Liver (tissue), 9 donors: ENCODE data around the gene SNIP1. TPM values are rescaled to one million over a fixed set of nuclear protein-coding genes. Genes with fewer than 3 reads are reported as not detected.
"Not testable (repeated sequence)": the region's sequence is repeated elsewhere in the genome, so short reads cannot be mapped to it uniquely, and the experiment has no call there.

Experiments used
- DNase-seq: peaks from one replicate; pipeline ENCODE4 v3.0.0-alpha.2; 2017; ENCODE audit warnings: low spot score
- H3K27ac ChIP-seq, 2 donors: one replicate each; pipeline ENCODE4 v1.7.0; 2013; ENCODE audit warnings: inconsistent platforms in 2 of 2, low read length in 2 of 2, control low read depth in 1 of 2, low read depth in 1 of 2, mild to moderate bottlenecking in 1 of 2
- H3K27me3 ChIP-seq, 4 donors: one replicate each; pipeline versions ENCODE4 v1.6.1 to v1.7.0; 2013; ENCODE audit warnings: low read length in 3 of 4, inconsistent platforms in 1 of 4, mild to moderate bottlenecking in 1 of 4, moderate library complexity in 1 of 4; ENCODE audit not compliant: control insufficient read depth in 4 of 4, insufficient read depth in 4 of 4
- H3K36me3 ChIP-seq, 4 donors: one replicate each; pipeline versions ENCODE4 v1.6.1 to v1.7.0; 2013; ENCODE audit warnings: low read length in 3 of 4, mild to moderate bottlenecking in 3 of 4, low read depth in 1 of 4, moderate library complexity in 1 of 4; ENCODE audit not compliant: control insufficient read depth in 4 of 4, insufficient read depth in 3 of 4
- H3K4me1 ChIP-seq, 4 donors: one replicate each; pipeline versions ENCODE4 v1.6.1 to v1.7.0; 2013; ENCODE audit warnings: low read length in 3 of 4, mild to moderate bottlenecking in 3 of 4, moderate library complexity in 1 of 4; ENCODE audit not compliant: control insufficient read depth in 4 of 4, insufficient read depth in 4 of 4
- H3K4me3 ChIP-seq, 3 donors: one replicate each; pipeline versions ENCODE4 v1.6.1 to v1.7.0; 2013; ENCODE audit warnings: low read length in 3 of 3, control low read depth in 1 of 3, low read depth in 1 of 3, mild to moderate bottlenecking in 1 of 3
- H3K9ac ChIP-seq, 2 donors: one replicate each; pipeline ENCODE4 v1.7.0; 2013; ENCODE audit warnings: low read length in 2 of 2, mild to moderate bottlenecking in 2 of 2, moderate library complexity in 2 of 2, control low read depth in 1 of 2, low read depth in 1 of 2
- H3K9me3 ChIP-seq, 4 donors: one replicate each; pipeline versions ENCODE4 v1.6.1 to v1.7.0; 2013; ENCODE audit warnings: low read length in 3 of 4; ENCODE audit not compliant: control insufficient read depth in 4 of 4
- ATF3 ChIP-seq: IDR thresholded peaks from 2 replicates; pipeline ENCODE4 v1.6.1; 2016; ENCODE audit warnings: antibody characterized with exemption
- EGR1 ChIP-seq, 2 donors: IDR thresholded peaks; 2 replicates each; pipeline ENCODE4 v1.6.1; 2016 to 2018; ENCODE audit warnings: antibody characterized with exemption in 2 of 2, low read depth in 2 of 2
- FOXA1 ChIP-seq: IDR thresholded peaks from 2 replicates; pipeline ENCODE4 v1.6.1; 2016; ENCODE audit warnings: antibody characterized with exemption
- FOXA2 ChIP-seq: IDR thresholded peaks from 2 replicates; pipeline ENCODE4 v1.6.1; 2016; ENCODE audit warnings: antibody characterized with exemption
- GABPA ChIP-seq, 2 donors: IDR thresholded peaks in 1 of 2; conservative IDR thresholded peaks in 1 of 2; 2 replicates each; pipeline ENCODE4 v1.6.1; 2016; ENCODE audit warnings: antibody characterized with exemption in 2 of 2, mild to moderate bottlenecking in 1 of 2, moderate library complexity in 1 of 2
- HNF4A ChIP-seq, 2 donors: conservative IDR thresholded peaks; 2 replicates each; pipeline ENCODE4 v1.6.1; 2016; ENCODE audit warnings: antibody characterized with exemption in 2 of 2, mild to moderate bottlenecking in 2 of 2
- HNF4G ChIP-seq: IDR thresholded peaks from 2 replicates; pipeline ENCODE4 v1.6.1; 2016; ENCODE audit warnings: antibody characterized with exemption
- JUND ChIP-seq, 2 donors: IDR thresholded peaks; 2 replicates each; pipeline ENCODE4 v1.6.1; 2016; ENCODE audit warnings: antibody characterized with exemption in 2 of 2
- NR2F2 ChIP-seq: IDR thresholded peaks from 2 replicates; pipeline ENCODE4 v1.6.1; 2016; ENCODE audit warnings: antibody characterized with exemption
- RAD21 ChIP-seq, 2 donors: IDR thresholded peaks; 2 replicates each; pipeline ENCODE4 v1.6.1; 2016; ENCODE audit warnings: antibody characterized with exemption in 2 of 2, mild to moderate bottlenecking in 2 of 2
- REST ChIP-seq: IDR thresholded peaks from 2 replicates; pipeline ENCODE4 v1.6.1; 2016; ENCODE audit warnings: antibody characterized with exemption, mild to moderate bottlenecking
- RXRA ChIP-seq, 2 donors: IDR thresholded peaks; 2 replicates each; pipeline ENCODE4 v1.6.1; 2017 to 2018; ENCODE audit warnings: antibody characterized with exemption in 2 of 2, mild to moderate bottlenecking in 1 of 2
- SP1 ChIP-seq: IDR thresholded peaks from 2 replicates; pipeline ENCODE4 v1.6.1; 2018; ENCODE audit warnings: antibody characterized with exemption, mild to moderate bottlenecking
- TAF1 ChIP-seq: conservative IDR thresholded peaks from 2 replicates; pipeline ENCODE4 v1.6.1; 2016; ENCODE audit warnings: antibody characterized with exemption, mild to moderate bottlenecking
- WGBS: extraction: QIAGEN DNeasy Blood & Tissue Kit; methylation state at CpG from one replicate; pipeline ENCODE4 v1.1.7; 2013; 5-methylcytosine and 5-hydroxymethylcytosine counted together
- polyA plus RNA-seq, 2 donors: library from polyadenylated mRNA; stranded (reverse) in 1 of 2; unstranded in 1 of 2; fragments of 200-250 nt in 1 of 2; fragments of >200 nt in 1 of 2; fragmentation: Nextera tagmentation in 1 of 2; extraction: Ambion mirVana in 1 of 2; gene quantifications; one replicate each; pipeline versions ENCODE4 v1.2.1 to v1.2.3, GENCODE V29; 2013 to 2015
- total RNA-seq, 2 donors: library from RNA; depleted of rRNA; stranded (reverse); fragments of >200 nt; gene quantifications; one replicate each; pipeline ENCODE4 v1.2.3, GENCODE V29; 2014
- TF ChIP-seq, protein P1 (sequence below): IDR thresholded peaks from 2 replicates; pipeline ENCODE4 v1.6.1; 2016; ENCODE audit warnings: antibody characterized with exemption
- TF ChIP-seq, protein P2 (sequence below): fragments of 150-350 bp; IDR thresholded peaks from 2 replicates; pipeline ENCODE4 v1.5.1; 2017; ENCODE audit warnings: improper control_type of control experiment, low read depth, low read length; ENCODE audit not compliant: missing input control
- donor health status: healthy.
- donor health status: healthy.
- donor health status: healthy.
- donor health status: healthy.
- donor health status: healthy.

Gene SNIP1
- total and polyA plus RNA-seq, 4 donors = 1.8 to 9.7 (median 5.3) TPM

GRCh38 chr1:37532418-37533156, 21.5 kb downstream of the SNIP1 start:
- peak overlapping the region; percentile 73 to 84 for H3K27ac ChIP-seq
- not testable (repeated sequence) for H3K27me3 ChIP-seq, H3K9me3 ChIP-seq, DNase-seq, H3K36me3 ChIP-seq, H3K4me3 ChIP-seq
- peak in 1 of 2 donors; percentile 69 for TF ChIP-seq JUND (IDR thresholded peaks at IDR 0.05)
- TF ChIP-seq HNF4A (conservative IDR thresholded peaks at IDR 0.05) = peak; percentile 63 to 67
- peak in 1 of 2 donors; percentile 56 for TF ChIP-seq RXRA (IDR thresholded peaks at IDR 0.05)
- peak; percentile 51 for TF ChIP-seq SP1
- peak overlapping the region in 1 of 2 donors; percentile 51 for H3K9ac ChIP-seq
- 87% methylated on average over 4 of the region's 4 CpGs for WGBS
- peaks cover 0 to 19% (median 2%) of the 10 kb centered on the region in 4 donors for H3K4me1 ChIP-seq

DNA sequence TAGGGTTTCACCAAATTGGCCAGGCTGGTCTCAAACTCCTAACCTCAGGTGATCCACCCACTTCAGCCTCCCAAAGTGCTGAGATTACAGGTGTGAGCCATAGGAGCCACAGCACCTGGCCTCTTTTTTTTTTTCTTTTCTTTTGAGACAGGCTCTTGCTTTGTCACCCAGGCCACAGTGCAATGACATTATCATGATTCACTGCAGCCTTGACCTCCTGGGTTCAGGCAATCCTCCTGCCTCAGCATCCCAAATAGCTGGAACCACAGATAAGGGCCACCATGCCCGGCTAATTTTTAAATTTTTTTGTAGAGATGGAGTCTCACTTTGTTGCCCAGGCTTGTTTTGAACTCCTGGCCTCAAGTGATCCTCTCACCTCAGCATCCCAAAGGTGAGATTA, 24.2 kb downstream of the SNIP1 start:
- not testable (repeated sequence) for DNase-seq, H3K27ac ChIP-seq, H3K36me3 ChIP-seq, H3K9ac ChIP-seq, H3K4me3 ChIP-seq, H3K27me3 ChIP-seq, H3K4me1 ChIP-seq, H3K9me3 ChIP-seq
- 72% methylated on average over 1 of the region's 1 CpG for WGBS

GRCh38 chr1:37519613-37520012, 34.5 kb downstream of the SNIP1 start:
- TF ChIP-seq JUND (IDR thresholded peaks at IDR 0.05) (no peak), RAD21 (IDR thresholded peaks at IDR 0.05) (no peak), HNF4G (no peak), FOXA1 (no peak), REST (no peak), TAF1 (no peak), NR2F2 (no peak), FOXA2 (no peak), ATF3 (no peak), GABPA (IDR thresholded peaks at IDR 0.05 in 1 of 2, conservative IDR thresholded peaks at IDR 0.05 in 1 of 2) (no peak), EGR1 (IDR thresholded peaks at IDR 0.05; ENCODE audit: low read depth in 2 of 2) (no peak), RXRA (IDR thresholded peaks at IDR 0.05) (no peak)
- TF ChIP-seq, protein P1, sequence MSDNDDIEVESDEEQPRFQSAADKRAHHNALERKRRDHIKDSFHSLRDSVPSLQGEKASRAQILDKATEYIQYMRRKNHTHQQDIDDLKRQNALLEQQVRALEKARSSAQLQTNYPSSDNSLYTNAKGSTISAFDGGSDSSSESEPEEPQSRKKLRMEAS = no peak
- TF ChIP-seq, protein P2, sequence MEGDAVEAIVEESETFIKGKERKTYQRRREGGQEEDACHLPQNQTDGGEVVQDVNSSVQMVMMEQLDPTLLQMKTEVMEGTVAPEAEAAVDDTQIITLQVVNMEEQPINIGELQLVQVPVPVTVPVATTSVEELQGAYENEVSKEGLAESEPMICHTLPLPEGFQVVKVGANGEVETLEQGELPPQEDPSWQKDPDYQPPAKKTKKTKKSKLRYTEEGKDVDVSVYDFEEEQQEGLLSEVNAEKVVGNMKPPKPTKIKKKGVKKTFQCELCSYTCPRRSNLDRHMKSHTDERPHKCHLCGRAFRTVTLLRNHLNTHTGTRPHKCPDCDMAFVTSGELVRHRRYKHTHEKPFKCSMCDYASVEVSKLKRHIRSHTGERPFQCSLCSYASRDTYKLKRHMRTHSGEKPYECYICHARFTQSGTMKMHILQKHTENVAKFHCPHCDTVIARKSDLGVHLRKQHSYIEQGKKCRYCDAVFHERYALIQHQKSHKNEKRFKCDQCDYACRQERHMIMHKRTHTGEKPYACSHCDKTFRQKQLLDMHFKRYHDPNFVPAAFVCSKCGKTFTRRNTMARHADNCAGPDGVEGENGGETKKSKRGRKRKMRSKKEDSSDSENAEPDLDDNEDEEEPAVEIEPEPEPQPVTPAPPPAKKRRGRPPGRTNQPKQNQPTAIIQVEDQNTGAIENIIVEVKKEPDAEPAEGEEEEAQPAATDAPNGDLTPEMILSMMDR = no peak
- Histone ChIP-seq H3K9me3 (no peaks in the 10 kb centered on the region), H3K4me1 (peaks cover 0 to 7% (median 2%) of the 10 kb centered on the region in 4 donors), H3K4me3 (no peak overlapping the region), H3K9ac (no peak overlapping the region), H3K36me3 (no peaks in the 10 kb centered on the region), H3K27ac (peak overlapping the region in 1 of 2 donors; percentile 35), H3K27me3 (no peaks in the 10 kb centered on the region)
- no peak for DNase-seq

DNA sequence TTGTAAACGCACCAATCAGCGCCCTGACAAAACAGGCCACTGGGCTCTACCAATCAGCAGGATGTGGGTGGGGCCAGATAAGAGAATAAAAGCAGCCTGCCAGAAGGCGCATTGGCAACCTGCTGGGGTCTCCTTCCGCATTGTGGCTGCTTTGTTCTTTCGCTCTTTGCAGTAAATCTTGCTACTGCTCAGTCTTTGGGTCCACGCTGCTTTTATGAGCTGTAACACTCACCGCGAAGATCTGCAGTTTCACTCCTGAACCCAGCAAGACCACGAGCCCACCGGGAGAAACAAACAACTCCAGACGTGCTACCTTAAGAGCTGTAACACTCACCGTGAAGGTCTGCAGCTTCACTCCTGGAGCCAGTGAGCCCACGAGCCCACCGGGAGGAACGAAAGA, 35.2 kb downstream of the SNIP1 start:
- H3K27me3 ChIP-seq, H3K4me1 ChIP-seq, H3K9ac ChIP-seq, H3K36me3 ChIP-seq, H3K9me3 ChIP-seq, H3K4me3 ChIP-seq, DNase-seq: not testable (repeated sequence)
- peak overlapping the region in 1 of 2 donors; percentile 18 for H3K27ac ChIP-seq
- 80% methylated on average over 15 of the region's 15 CpGs for WGBS
